ENCODE data around the gene NDUFS7.

NDUFS7 gene

DNA sequence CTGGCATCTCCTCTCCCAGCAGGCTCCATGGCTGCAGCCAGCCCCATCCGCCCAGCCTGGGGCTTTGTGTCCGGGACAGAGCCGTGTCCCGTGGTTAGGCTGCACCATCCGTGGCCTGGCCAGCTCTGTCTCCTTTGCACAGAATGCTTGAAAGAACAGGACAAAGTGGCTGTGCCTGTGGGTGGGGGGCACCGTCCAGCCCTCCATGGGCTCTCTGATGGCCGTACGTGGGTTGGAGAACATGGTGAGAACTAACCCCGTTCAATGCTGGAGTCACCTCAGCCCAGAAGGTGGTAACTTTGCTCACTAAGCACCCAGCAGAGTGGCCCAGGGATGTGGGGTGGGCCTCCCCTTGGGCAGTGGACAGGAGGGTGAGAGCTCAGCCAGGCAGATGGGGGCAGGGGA is 57.3 kb downstream of the NDUFS7 start:
- Histone ChIP-seq H3K36me3 (peaks cover 29% of the 10 kb centered on the region), H3K4me3 (ENCODE audit: low read depth in 1 of 2, low read length in 1 of 2) (no peak overlapping the region), H3K27ac (no peak overlapping the region)

GRCh38 chr19:1441677-1442438 is 58.2 kb downstream of the NDUFS7 start:
- H3K36me3 ChIP-seq = peaks cover 29% of the 10 kb centered on the region
- peaks cover 22 to 44% of the 10 kb centered on the region in 2 experiments for H3K4me1 ChIP-seq (ENCODE audit: control insufficient read depth in 1 of 2, insufficient read depth in 1 of 2, low read depth in 1 of 2, low read length in 1 of 2)
- H3K9me3 ChIP-seq = no peaks in the 10 kb centered on the region

More for the DNA sequence above, 57.3 kb downstream of the NDUFS7 start:
- TF ChIP-seq CTCF (IDR thresholded peaks at IDR 0.05) = no peak
- Histone ChIP-seq H3K9me3 (no peaks in the 10 kb centered on the region), H3K4me1 (ENCODE audit: control insufficient read depth in 1 of 2, insufficient read depth in 1 of 2, low read depth in 1 of 2, low read length in 1 of 2) (peaks cover 22 to 37% of the 10 kb centered on the region in 2 experiments), H3K27me3 (peaks cover 23% of the 10 kb centered on the region)

More at GRCh38 chr19:1441677-1442438, 58.2 kb downstream of the NDUFS7 start:
- no peak overlapping the region for H3K27ac ChIP-seq
- no peak for TF ChIP-seq CTCF (IDR thresholded peaks at IDR 0.05)
- H3K4me3 ChIP-seq (ENCODE audit: low read depth in 1 of 2, low read length in 1 of 2) = no peak overlapping the region
- H3K27me3 ChIP-seq = peaks cover 31% of the 10 kb centered on the region

Measured in neutrophil (primary cell).